CD4-positive, alpha-beta T cell (primary cell): ENCODE measurements around the gene SLC30A2. TPM values are rescaled to one million over a fixed set of nuclear protein-coding genes. Genes with fewer than 3 reads are reported as not detected.

ENCODE experiments used
- ATAC-seq: fragments of 200-7000 bp; cut with Tn5 transposase; one replicate; pipeline ENCODE4 v1.10.0; 2022; ENCODE audit warnings: mild to moderate bottlenecking; ENCODE audit not compliant: poor library complexity
- CTCF ChIA-PET: fragments of 350-600 bp; sonication (Branson Sonifier 250); formaldehyde crosslinking; loops from one replicate; lab custom pipeline; 2021; ENCODE audit warnings: antibody characterized with exemption, inconsistent platforms; lab: Charles Lee
- POLR2A ChIA-PET: fragments of 350-600 bp; sonication (Branson Sonifier 250); formaldehyde crosslinking; loops from one replicate; lab custom pipeline; 2021; ENCODE audit warnings: antibody characterized with exemption, inconsistent platforms; lab: Charles Lee
- DNase-seq, 14 experiments: peaks; one replicate each; pipeline ENCODE4 v3.0.0-alpha.2; 2013 to 2020; ENCODE audit warnings: mixed read lengths in 2 of 14
- H3K27ac ChIP-seq, 2 donors: one replicate each; pipeline versions ENCODE4 v1.5.1 to v1.7.0; 2013; ENCODE audit warnings: low read length in 2 of 2, low read depth in 1 of 2, mild to moderate bottlenecking in 1 of 2
- H3K27me3 ChIP-seq, 2 experiments: 1 replicate in 1 of 2; 2 replicates in 1 of 2; pipeline versions ENCODE4 v1.6.1 to v1.7.0; 2013; ENCODE audit warnings: low read length in 2 of 2, control low read depth in 1 of 2, mild to moderate bottlenecking in 1 of 2, moderate library complexity in 1 of 2; ENCODE audit not compliant: insufficient read depth in 2 of 2, control insufficient read depth in 1 of 2
- H3K36me3 ChIP-seq: one replicate; pipeline ENCODE4 v1.6.1; 2013; ENCODE audit warnings: low read length, control low read depth; ENCODE audit not compliant: insufficient read depth
- H3K4me1 ChIP-seq: one replicate; pipeline ENCODE4 v1.6.1; 2013; ENCODE audit warnings: low read length, control low read depth; ENCODE audit not compliant: insufficient read depth
- H3K4me3 ChIP-seq: one replicate; pipeline ENCODE4 v1.5.1; 2013; ENCODE audit warnings: mild to moderate bottlenecking, low read length, moderate library complexity
- H3K9me3 ChIP-seq, 2 experiments: 1 replicate in 1 of 2; 2 replicates in 1 of 2; pipeline versions ENCODE4 v1.6.1 to v1.7.0; 2013; ENCODE audit warnings: low read length in 2 of 2, mild to moderate bottlenecking in 2 of 2, control low read depth in 1 of 2, moderate library complexity in 1 of 2; ENCODE audit not compliant: control insufficient read depth in 1 of 2, insufficient read depth in 1 of 2
- H3K27ac Mint-ChIP-seq: one replicate; pipeline ENCODE4 v1.8.0; 2020; ENCODE audit warnings: mixed read lengths
- H3K27me3 Mint-ChIP-seq: one replicate; pipeline ENCODE4 v1.8.0; 2021; ENCODE audit warnings: mixed read lengths
- H3K36me3 Mint-ChIP-seq: one replicate; pipeline ENCODE4 v1.8.0; 2021; ENCODE audit warnings: low read depth, mixed read lengths
- H3K4me1 Mint-ChIP-seq: one replicate; pipeline ENCODE4 v1.8.0; 2021; ENCODE audit warnings: low read depth, mixed read lengths
- H3K4me3 Mint-ChIP-seq: one replicate; pipeline ENCODE4 v1.8.0; 2020; ENCODE audit warnings: mild to moderate bottlenecking, mixed read lengths
- H3K9me3 Mint-ChIP-seq: one replicate; pipeline ENCODE4 v1.8.0; 2020; ENCODE audit warnings: mixed read lengths
- CTCF ChIP-seq: fragments of 200-600 bp; IDR thresholded peaks from one replicate; pipeline ENCODE4 v1.8.0; 2022; ENCODE audit warnings: antibody characterized with exemption, mild to moderate bottlenecking
- intact Hi-C, 2 experiments: fragments of 100-400 bp; cut with DNase I in 1 of 2; cut with micrococcal nuclease in 1 of 2; formaldehyde crosslinking; loops; one replicate each; pipeline versions ENCODE4 v1.15.1 to v1.9.0; 2023 to 2025; cut with DNase I, micrococcal nuclease
- total RNA-seq, 174 experiments: library from RNA in 2 of 174; stranded (reverse) in 2 of 174; gene quantifications; one replicate each; pipeline ENCODE4 v1.2.3 and lab custom pipeline; 2021 to 2026

The SLC30A2 gene
- total RNA-seq, 2 experiments from 2014 or later: not detected

- H3K36me3 ChIP-seq: no peaks in the 10 kb centered on the region
- no peaks in the 10 kb centered on the region for H3K9me3 ChIP-seq
- no peaks in the 10 kb centered on the region for H3K4me1 ChIP-seq
- Mint-ChIP-seq H3K4me3 (no peak overlapping the region), H3K4me1 (peaks cover 11% of the 10 kb centered on the region), H3K27me3 (no peaks in the 10 kb centered on the region), H3K36me3 (no peaks in the 10 kb centered on the region), H3K9me3 (no peaks in the 10 kb centered on the region), H3K27ac (no peak overlapping the region)
- no peak overlapping the region for H3K4me3 ChIP-seq
- ATAC-seq (no peak), DNase-seq (no peak)
- no peak for TF ChIP-seq CTCF
- no peak overlapping the region for H3K27ac ChIP-seq
- no peaks in the 10 kb centered on the region for H3K27me3 ChIP-seq
- ChIA-PET POLR2A (no interaction called here), CTCF (no interaction called here)
- intact Hi-C loops: no loop called here
These were observed 31.7 kb downstream of the SLC30A2 start for GRCh38 chr1:26014179-26014578.

GRCh38 chr1:26012864-26013263, 33.1 kb downstream of the SLC30A2 start:
- ChIA-PET POLR2A (no interaction called here), CTCF (no interaction called here)
- H3K27me3 Mint-ChIP-seq: no peaks in the 10 kb centered on the region
- no peak overlapping the region for H3K4me3 Mint-ChIP-seq
- Histone ChIP-seq H3K4me3 (no peak overlapping the region), H3K36me3 (no peaks in the 10 kb centered on the region), H3K27ac (no peak overlapping the region), H3K9me3 (no peaks in the 10 kb centered on the region), H3K27me3 (no peaks in the 10 kb centered on the region), H3K4me1 (no peaks in the 10 kb centered on the region)
- TF ChIP-seq CTCF: no peak
- intact Hi-C loops: no loop called here
- H3K9me3 Mint-ChIP-seq: no peaks in the 10 kb centered on the region
- DNase-seq: no peak
- H3K36me3 Mint-ChIP-seq: no peaks in the 10 kb centered on the region
- peaks cover 11% of the 10 kb centered on the region for H3K4me1 Mint-ChIP-seq
- no peak overlapping the region for H3K27ac Mint-ChIP-seq
- no peak for ATAC-seq

GRCh38 chr1:26010825-26011224, 35.1 kb downstream of the SLC30A2 start:
- POLR2A ChIA-PET: no interaction called here

More at GRCh38 chr1:26010825-26011224, 35.1 kb downstream of the SLC30A2 start:
- Mint-ChIP-seq H3K4me3 (no peak overlapping the region), H3K36me3 (no peaks in the 10 kb centered on the region), H3K9me3 (no peaks in the 10 kb centered on the region), H3K27ac (no peak overlapping the region), H3K4me1 (no peaks in the 10 kb centered on the region), H3K27me3 (peaks cover 3% of the 10 kb centered on the region)
- DNase-seq (no peak), ATAC-seq (no peak)
- Histone ChIP-seq H3K36me3 (no peaks in the 10 kb centered on the region), H3K4me1 (no peaks in the 10 kb centered on the region), H3K27me3 (no peaks in the 10 kb centered on the region), H3K4me3 (no peak overlapping the region), H3K9me3 (no peaks in the 10 kb centered on the region), H3K27ac (no peak overlapping the region)
- TF ChIP-seq CTCF: no peak
- CTCF ChIA-PET: interaction anchor here (0.7 to 1.4 kb wide), 2 partner anchors 13 to 115 kb away, joined by 3 read pairs; partner anchors contain the start of gene PAFAH2
- intact Hi-C loops: no loop called here
